Loucy (cell line): ENCODE data around the gene SSBP4.

Experiments used
- H2AFZ ChIP-seq: fragments of 200-600 bp; sonication (generic); 2 replicates; pipeline ENCODE4 v1.6.0; 2016; ENCODE audit warnings: antibody characterized with exemption, mild to moderate bottlenecking, low read length, moderate library complexity
- H3F3A ChIP-seq: fragments of 200-600 bp; 2 replicates; pipeline ENCODE4 v1.6.0; 2016; ENCODE audit warnings: antibody characterized with exemption, low read depth, mild to moderate bottlenecking
- H3K27me3 ChIP-seq: fragments of 200-600 bp; sonication (generic); 2 replicates; pipeline ENCODE4 v1.6.1; 2014; ENCODE audit warnings: low read length, mild to moderate bottlenecking; ENCODE audit not compliant: insufficient read depth, poor library complexity, severe bottlenecking
- H3K36me3 ChIP-seq: fragments of 200-600 bp; sonication (generic); 2 replicates; pipeline ENCODE4 v1.6.1; 2016; ENCODE audit warnings: low read length; ENCODE audit not compliant: insufficient read depth
- H3K4me1 ChIP-seq: fragments of 200-600 bp; sonication (generic); 2 replicates; pipeline ENCODE4 v1.5.1; 2014; ENCODE audit warnings: low read length, mild to moderate bottlenecking; ENCODE audit not compliant: insufficient read depth, poor library complexity, severe bottlenecking
- H3K4me2 ChIP-seq: fragments of 200-600 bp; sonication (generic); 2 replicates; pipeline ENCODE4 v1.6.0; 2014; ENCODE audit warnings: antibody characterized with exemption, low read length, low read depth, mild to moderate bottlenecking; ENCODE audit not compliant: poor library complexity, severe bottlenecking
- H3K4me3 ChIP-seq: fragments of 200-600 bp; sonication (generic); 2 replicates; pipeline ENCODE4 v1.5.1; 2014; ENCODE audit warnings: low read length, mild to moderate bottlenecking, mixed read lengths; ENCODE audit not compliant: poor library complexity, severe bottlenecking
- H3K79me2 ChIP-seq: fragments of 200-600 bp; sonication (generic); 2 replicates; pipeline ENCODE4 v1.6.1; 2014; ENCODE audit warnings: low read length; ENCODE audit not compliant: insufficient read depth
- H3K9ac ChIP-seq: fragments of 200-600 bp; sonication (generic); 2 replicates; pipeline ENCODE4 v1.6.0; 2014; ENCODE audit warnings: mild to moderate bottlenecking, low read depth, low read length, moderate library complexity; ENCODE audit not compliant: poor library complexity, severe bottlenecking
- H3K9me2 ChIP-seq: fragments of 200-600 bp; sonication (generic); replicated peaks from 2 replicates; pipeline ENCODE4 v1.6.1; 2016; ENCODE audit warnings: low read depth, low read length, mixed read lengths
- H3K9me3 ChIP-seq: fragments of 200-600 bp; sonication (generic); 2 replicates; pipeline ENCODE4 v1.6.1; 2014; ENCODE audit warnings: mild to moderate bottlenecking, antibody characterized with exemption, low read length, low read depth; ENCODE audit not compliant: insufficient read depth
- H4K20me1 ChIP-seq: fragments of 200-600 bp; sonication (generic); 2 replicates; pipeline ENCODE4 v1.6.0; 2014; ENCODE audit warnings: antibody characterized with exemption, low read length, mild to moderate bottlenecking; ENCODE audit not compliant: insufficient read depth, poor library complexity, severe bottlenecking
- CTCF ChIP-seq: fragments of 200-600 bp; sonication (generic); conservative IDR thresholded peaks from 2 replicates; pipeline ENCODE4 v1.5.1; 2014; ENCODE audit warnings: mild to moderate bottlenecking, antibody characterized with exemption, low read length
- EZH2phosphoT487 ChIP-seq: fragments of 200-600 bp; IDR thresholded peaks from 2 replicates; pipeline ENCODE4 v1.6.1; 2018; ENCODE audit warnings: antibody characterized with exemption, mild to moderate bottlenecking, moderate library complexity, borderline replicate concordance

Gene SSBP4

GRCh38 chr19:18468517-18468916, 49.3 kb downstream of the SSBP4 start:
- no peak overlapping the region for H3K4me3 ChIP-seq
- H3K9me3 ChIP-seq: no peaks in the 10 kb centered on the region
- H3K79me2 ChIP-seq: peaks cover 38% of the 10 kb centered on the region; the same call in 1 of the 2 replicates
- no peak overlapping the region for H2AFZ ChIP-seq
- TF ChIP-seq CTCF (no peak), EZH2phosphoT487 (no peak)
- no peaks in the 10 kb centered on the region for H3K9me2 ChIP-seq
- no peaks in the 10 kb centered on the region for H3F3A ChIP-seq
- no peaks in the 10 kb centered on the region for H3K27me3 ChIP-seq
- peaks cover 25% of the 10 kb centered on the region for H4K20me1 ChIP-seq
- H3K4me2 ChIP-seq: no peak overlapping the region
- H3K36me3 ChIP-seq: peaks cover 33% of the 10 kb centered on the region; the same call in 1 of the 2 replicates
- no peak overlapping the region for H3K9ac ChIP-seq
- H3K4me1 ChIP-seq: peaks cover 4% of the 10 kb centered on the region

- no peaks in the 10 kb centered on the region for H3F3A ChIP-seq
- no peaks in the 10 kb centered on the region for H3K27me3 ChIP-seq
- H4K20me1 ChIP-seq: peaks cover 25% of the 10 kb centered on the region
- no peaks in the 10 kb centered on the region for H3K9me3 ChIP-seq
- H2AFZ ChIP-seq: no peak overlapping the region
- no peaks in the 10 kb centered on the region for H3K9me2 ChIP-seq
- no peak overlapping the region for H3K4me2 ChIP-seq
- peaks cover 4% of the 10 kb centered on the region for H3K4me1 ChIP-seq
- no peak overlapping the region for H3K4me3 ChIP-seq
- H3K79me2 ChIP-seq: peaks cover 43% of the 10 kb centered on the region; the same call in 1 of the 2 replicates
- peaks cover 33% of the 10 kb centered on the region; the same call in 1 of the 2 replicates for H3K36me3 ChIP-seq
- no peak overlapping the region for H3K9ac ChIP-seq
- TF ChIP-seq CTCF: peak; percentile 79
- TF ChIP-seq EZH2phosphoT487: no peak
Measured at GRCh38 chr19:18469069-18469846, 50.1 kb downstream of the SSBP4 start.

GRCh38 chr19:18470787-18471186, 51.6 kb downstream of the SSBP4 start:
- Histone ChIP-seq H3K4me3 (no peak overlapping the region), H3K79me2 (peaks cover 54% of the 10 kb centered on the region; the same call in 1 of the 2 replicates), H3K4me2 (no peak overlapping the region), H3K36me3 (peaks cover 24% of the 10 kb centered on the region; the same call in 1 of the 2 replicates), H3K9ac (no peak overlapping the region), H4K20me1 (peaks cover 25% of the 10 kb centered on the region), H3K9me2 (no peaks in the 10 kb centered on the region), H2AFZ (no peak overlapping the region), H3K4me1 (no peaks in the 10 kb centered on the region), H3F3A (no peaks in the 10 kb centered on the region), H3K27me3 (no peaks in the 10 kb centered on the region), H3K9me3 (no peaks in the 10 kb centered on the region)
- TF ChIP-seq CTCF: no peak
- TF ChIP-seq EZH2phosphoT487: no peak
